Fibroblast of lung (primary cell): ENCODE measurements around the gene SMIM34.
"Not testable (repeated sequence)": the region's sequence is repeated elsewhere in the genome, so short reads cannot be mapped to it uniquely, and the experiment has no call there.

Experiments
- EZH2 ChIP-seq: IDR thresholded peaks from 2 replicates; pipeline ENCODE4 v1.5.1; 2012; ENCODE audit warnings: low read length, control low read depth, mild to moderate bottlenecking; ENCODE audit errors: missing control alignments
- TF ChIP-seq, protein P1 (sequence below), 2 donors: IDR thresholded peaks in 1 of 2; conservative IDR thresholded peaks in 1 of 2; 1 replicate in 1 of 2; 2 replicates in 1 of 2; pipeline ENCODE4 v1.5.1; 2011 to 2012; ENCODE audit warnings: low read length in 2 of 2, control low read depth in 1 of 2, inconsistent platforms in 1 of 2, low read depth in 1 of 2, mild to moderate bottlenecking in 1 of 2

DNA sequence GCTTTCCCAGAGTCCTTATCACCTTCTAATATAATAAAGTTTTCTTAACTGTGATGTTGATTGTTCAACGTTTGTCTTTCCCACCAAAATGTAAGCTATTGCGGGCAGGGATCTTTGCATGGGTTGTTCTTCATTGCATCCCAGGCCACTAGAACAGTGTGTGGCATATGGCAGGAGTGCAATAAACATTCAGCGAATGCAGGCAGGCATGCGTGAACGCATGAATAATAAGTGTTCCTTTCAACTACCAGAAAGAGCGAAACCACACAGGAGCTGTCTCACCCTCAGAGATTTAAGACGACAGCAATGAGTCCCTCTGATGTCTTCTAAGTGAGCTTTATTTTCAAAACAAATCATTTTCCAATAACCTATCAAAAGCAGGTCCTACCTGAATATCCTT is 34.5 kb upstream of the SMIM34 start:
- TF ChIP-seq, protein P1, sequence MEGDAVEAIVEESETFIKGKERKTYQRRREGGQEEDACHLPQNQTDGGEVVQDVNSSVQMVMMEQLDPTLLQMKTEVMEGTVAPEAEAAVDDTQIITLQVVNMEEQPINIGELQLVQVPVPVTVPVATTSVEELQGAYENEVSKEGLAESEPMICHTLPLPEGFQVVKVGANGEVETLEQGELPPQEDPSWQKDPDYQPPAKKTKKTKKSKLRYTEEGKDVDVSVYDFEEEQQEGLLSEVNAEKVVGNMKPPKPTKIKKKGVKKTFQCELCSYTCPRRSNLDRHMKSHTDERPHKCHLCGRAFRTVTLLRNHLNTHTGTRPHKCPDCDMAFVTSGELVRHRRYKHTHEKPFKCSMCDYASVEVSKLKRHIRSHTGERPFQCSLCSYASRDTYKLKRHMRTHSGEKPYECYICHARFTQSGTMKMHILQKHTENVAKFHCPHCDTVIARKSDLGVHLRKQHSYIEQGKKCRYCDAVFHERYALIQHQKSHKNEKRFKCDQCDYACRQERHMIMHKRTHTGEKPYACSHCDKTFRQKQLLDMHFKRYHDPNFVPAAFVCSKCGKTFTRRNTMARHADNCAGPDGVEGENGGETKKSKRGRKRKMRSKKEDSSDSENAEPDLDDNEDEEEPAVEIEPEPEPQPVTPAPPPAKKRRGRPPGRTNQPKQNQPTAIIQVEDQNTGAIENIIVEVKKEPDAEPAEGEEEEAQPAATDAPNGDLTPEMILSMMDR (conservative IDR thresholded peaks at IDR 0.05 in 1 of 2, IDR thresholded peaks at IDR 0.05 in 1 of 2; ENCODE audit: low read depth in 1 of 2, low read length in 2 of 2): not testable (repeated sequence)
- not testable (repeated sequence) for TF ChIP-seq EZH2
